ENCODE data around the gene ELFN1.

ELFN1 gene

DNA sequence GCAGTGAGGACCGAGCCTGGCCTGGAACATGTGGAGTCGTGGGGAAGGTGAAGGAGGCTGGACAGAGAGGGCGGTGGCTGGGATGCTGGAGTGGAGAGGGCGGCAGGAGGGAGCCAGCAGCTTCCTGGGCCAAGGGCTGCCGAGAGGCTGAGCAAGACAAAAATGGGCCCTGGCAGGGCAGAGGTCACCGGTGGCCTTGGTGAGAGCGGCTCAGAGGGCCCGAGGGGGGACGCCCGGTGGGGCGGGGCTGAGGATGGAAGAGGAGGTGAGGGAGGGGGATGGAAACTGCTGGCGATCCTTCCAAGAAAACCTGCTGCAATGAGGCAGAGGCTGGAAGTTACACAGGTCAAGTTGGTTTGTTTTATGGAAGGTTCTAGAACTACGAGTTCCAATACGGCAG is 69.5 kb downstream of the ELFN1 start:
- DNase-seq (ENCODE audit: low read depth): no peak

GRCh38 chr7:1740214-1740613 is 70.1 kb downstream of the ELFN1 start:
- no peak for TF ChIP-seq POLR2A (IDR thresholded peaks at IDR 0.05; ENCODE audit: extremely low read depth, insufficient read length)
- TF ChIP-seq, protein P1, sequence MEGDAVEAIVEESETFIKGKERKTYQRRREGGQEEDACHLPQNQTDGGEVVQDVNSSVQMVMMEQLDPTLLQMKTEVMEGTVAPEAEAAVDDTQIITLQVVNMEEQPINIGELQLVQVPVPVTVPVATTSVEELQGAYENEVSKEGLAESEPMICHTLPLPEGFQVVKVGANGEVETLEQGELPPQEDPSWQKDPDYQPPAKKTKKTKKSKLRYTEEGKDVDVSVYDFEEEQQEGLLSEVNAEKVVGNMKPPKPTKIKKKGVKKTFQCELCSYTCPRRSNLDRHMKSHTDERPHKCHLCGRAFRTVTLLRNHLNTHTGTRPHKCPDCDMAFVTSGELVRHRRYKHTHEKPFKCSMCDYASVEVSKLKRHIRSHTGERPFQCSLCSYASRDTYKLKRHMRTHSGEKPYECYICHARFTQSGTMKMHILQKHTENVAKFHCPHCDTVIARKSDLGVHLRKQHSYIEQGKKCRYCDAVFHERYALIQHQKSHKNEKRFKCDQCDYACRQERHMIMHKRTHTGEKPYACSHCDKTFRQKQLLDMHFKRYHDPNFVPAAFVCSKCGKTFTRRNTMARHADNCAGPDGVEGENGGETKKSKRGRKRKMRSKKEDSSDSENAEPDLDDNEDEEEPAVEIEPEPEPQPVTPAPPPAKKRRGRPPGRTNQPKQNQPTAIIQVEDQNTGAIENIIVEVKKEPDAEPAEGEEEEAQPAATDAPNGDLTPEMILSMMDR (IDR thresholded peaks at IDR 0.05; ENCODE audit: low read depth, low read length): no peak
- TF ChIP-seq MAX (IDR thresholded peaks at IDR 0.05; ENCODE audit: low read depth, low read length): no peak
- TF ChIP-seq MYC (IDR thresholded peaks at IDR 0.05; ENCODE audit: low read depth, low read length): no peak
- H3K4me3 ChIP-seq (ENCODE audit: low read depth, low read length): no peak overlapping the region
- peak; percentile 62 for DNase-seq (ENCODE audit: low read depth)

More for the DNA sequence above, 69.5 kb downstream of the ELFN1 start:
- no peak overlapping the region for H3K4me3 ChIP-seq (ENCODE audit: low read depth, low read length)
- TF ChIP-seq POLR2A (IDR thresholded peaks at IDR 0.05; ENCODE audit: extremely low read depth, insufficient read length) (no peak), MAX (IDR thresholded peaks at IDR 0.05; ENCODE audit: low read depth, low read length) (no peak), MYC (IDR thresholded peaks at IDR 0.05; ENCODE audit: low read depth, low read length) (no peak)
- TF ChIP-seq, protein P1 (IDR thresholded peaks at IDR 0.05; ENCODE audit: low read depth, low read length): no peak

GRCh38 chr7:1741246-1741645 is 71.2 kb downstream of the ELFN1 start:
- peak overlapping the region; percentile 86 for H3K4me3 ChIP-seq (ENCODE audit: low read depth, low read length)
- TF ChIP-seq, protein P1 (IDR thresholded peaks at IDR 0.05; ENCODE audit: low read depth, low read length): no peak
- no peak for TF ChIP-seq POLR2A (IDR thresholded peaks at IDR 0.05; ENCODE audit: extremely low read depth, insufficient read length)
- no peak for TF ChIP-seq MAX (IDR thresholded peaks at IDR 0.05; ENCODE audit: low read depth, low read length)
- no peak for TF ChIP-seq MYC (IDR thresholded peaks at IDR 0.05; ENCODE audit: low read depth, low read length)
- DNase-seq (ENCODE audit: low read depth): no peak

- DNase-seq (ENCODE audit: low read depth): peak; percentile 82
- H3K4me3 ChIP-seq (ENCODE audit: low read depth, low read length): peak overlapping the region; percentile 86
These were observed 71.9 kb downstream of the ELFN1 start for GRCh38 chr7:1741751-1742554.

GRCh38 chr7:1742555-1743303 is 72.7 kb downstream of the ELFN1 start:
- peak; percentile 78 for DNase-seq (ENCODE audit: low read depth)
- TF ChIP-seq MYC (IDR thresholded peaks at IDR 0.05; ENCODE audit: low read depth, low read length): no peak
- TF ChIP-seq, protein P1 (IDR thresholded peaks at IDR 0.05; ENCODE audit: low read depth, low read length): no peak
- TF ChIP-seq POLR2A (IDR thresholded peaks at IDR 0.05; ENCODE audit: extremely low read depth, insufficient read length): peak; percentile 40
- TF ChIP-seq MAX (IDR thresholded peaks at IDR 0.05; ENCODE audit: low read depth, low read length): peak; percentile 72
- H3K4me3 ChIP-seq (ENCODE audit: low read depth, low read length): peak overlapping the region; percentile 86

More at GRCh38 chr7:1741751-1742554, 71.9 kb downstream of the ELFN1 start:
- TF ChIP-seq, protein P1 (IDR thresholded peaks at IDR 0.05; ENCODE audit: low read depth, low read length): no peak
- TF ChIP-seq POLR2A (IDR thresholded peaks at IDR 0.05; ENCODE audit: extremely low read depth, insufficient read length) (peak; percentile 77), MYC (IDR thresholded peaks at IDR 0.05; ENCODE audit: low read depth, low read length) (peak; percentile 99), MAX (IDR thresholded peaks at IDR 0.05; ENCODE audit: low read depth, low read length) (peak; percentile 98)
